Type B pancreatic cell (in vitro differentiated cells): ENCODE data around the gene KIF5A. TPM values are rescaled to one million over a fixed set of nuclear protein-coding genes. Genes with fewer than 3 reads are reported as not detected.
A peak's percentile ranks its signal among the peaks of the same experiment; 100 is the strongest.
"Not testable (repeated sequence)": the region's sequence is repeated elsewhere in the genome, so short reads cannot be mapped to it uniquely, and the experiment has no call there.

Experiments
- DNase-seq: peaks from one replicate; pipeline ENCODE4 v3.0.0; 2021; ENCODE audit warnings: mixed read lengths; ENCODE audit not compliant: unreplicated experiment; ENCODE audit errors: extremely low spot score
- H3K27ac Mint-ChIP-seq: 2 replicates; pipeline ENCODE4 v1.8.0; 2021; ENCODE audit warnings: mild to moderate bottlenecking, mixed read lengths
- H3K27me3 Mint-ChIP-seq: 2 replicates; pipeline ENCODE4 v1.8.0; 2021; ENCODE audit warnings: mixed read lengths
- H3K36me3 Mint-ChIP-seq: 2 replicates; pipeline ENCODE4 v1.8.0; 2021; ENCODE audit warnings: mixed read lengths
- H3K4me1 Mint-ChIP-seq: one replicate; pipeline ENCODE4 v1.8.0; 2021; ENCODE audit warnings: mixed read lengths; ENCODE audit not compliant: unreplicated experiment
- H3K4me3 Mint-ChIP-seq: 2 replicates; pipeline ENCODE4 v1.8.0; 2021; ENCODE audit warnings: mild to moderate bottlenecking, mixed read lengths
- H3K9me3 Mint-ChIP-seq: 2 replicates; pipeline ENCODE4 v1.8.0; 2021; ENCODE audit warnings: mixed read lengths
- total RNA-seq: library from RNA; stranded (reverse); gene quantifications from 2 replicates; pipeline ENCODE4 v1.2.1, GENCODE V29; 2021; ENCODE audit warnings: low replicate concordance
- TF ChIP-seq, protein P1 (sequence below): fragments of 200-600 bp; sonication (generic); conservative IDR thresholded peaks from 2 replicates; pipeline ENCODE4 v1.5.0; 2021; ENCODE audit warnings: antibody characterized with exemption, mild to moderate bottlenecking

The KIF5A gene
- total RNA-seq, 1 donor from 2014 or later = 4.4 TPM

GRCh38 chr12:57586832-57587429, 37.1 kb downstream of the KIF5A start:
- DNase-seq = no peak
- Mint-ChIP-seq H3K9me3 (no peaks in the 10 kb centered on the region), H3K27me3 (peaks cover 26% of the 10 kb centered on the region), H3K27ac (no peak overlapping the region), H3K4me1 (peaks cover 14% of the 10 kb centered on the region), H3K36me3 (no peaks in the 10 kb centered on the region), H3K4me3 (no peak overlapping the region)
- TF ChIP-seq, protein P1, sequence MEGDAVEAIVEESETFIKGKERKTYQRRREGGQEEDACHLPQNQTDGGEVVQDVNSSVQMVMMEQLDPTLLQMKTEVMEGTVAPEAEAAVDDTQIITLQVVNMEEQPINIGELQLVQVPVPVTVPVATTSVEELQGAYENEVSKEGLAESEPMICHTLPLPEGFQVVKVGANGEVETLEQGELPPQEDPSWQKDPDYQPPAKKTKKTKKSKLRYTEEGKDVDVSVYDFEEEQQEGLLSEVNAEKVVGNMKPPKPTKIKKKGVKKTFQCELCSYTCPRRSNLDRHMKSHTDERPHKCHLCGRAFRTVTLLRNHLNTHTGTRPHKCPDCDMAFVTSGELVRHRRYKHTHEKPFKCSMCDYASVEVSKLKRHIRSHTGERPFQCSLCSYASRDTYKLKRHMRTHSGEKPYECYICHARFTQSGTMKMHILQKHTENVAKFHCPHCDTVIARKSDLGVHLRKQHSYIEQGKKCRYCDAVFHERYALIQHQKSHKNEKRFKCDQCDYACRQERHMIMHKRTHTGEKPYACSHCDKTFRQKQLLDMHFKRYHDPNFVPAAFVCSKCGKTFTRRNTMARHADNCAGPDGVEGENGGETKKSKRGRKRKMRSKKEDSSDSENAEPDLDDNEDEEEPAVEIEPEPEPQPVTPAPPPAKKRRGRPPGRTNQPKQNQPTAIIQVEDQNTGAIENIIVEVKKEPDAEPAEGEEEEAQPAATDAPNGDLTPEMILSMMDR = no peak

GRCh38 chr12:57588951-57589610, 39.2 kb downstream of the KIF5A start:
- not testable (repeated sequence) for H3K36me3 Mint-ChIP-seq, DNase-seq, H3K9me3 Mint-ChIP-seq, H3K4me3 Mint-ChIP-seq, H3K27ac Mint-ChIP-seq
- peaks cover 17% of the 10 kb centered on the region for H3K27me3 Mint-ChIP-seq
- H3K4me1 Mint-ChIP-seq = peaks cover 16% of the 10 kb centered on the region

DNA sequence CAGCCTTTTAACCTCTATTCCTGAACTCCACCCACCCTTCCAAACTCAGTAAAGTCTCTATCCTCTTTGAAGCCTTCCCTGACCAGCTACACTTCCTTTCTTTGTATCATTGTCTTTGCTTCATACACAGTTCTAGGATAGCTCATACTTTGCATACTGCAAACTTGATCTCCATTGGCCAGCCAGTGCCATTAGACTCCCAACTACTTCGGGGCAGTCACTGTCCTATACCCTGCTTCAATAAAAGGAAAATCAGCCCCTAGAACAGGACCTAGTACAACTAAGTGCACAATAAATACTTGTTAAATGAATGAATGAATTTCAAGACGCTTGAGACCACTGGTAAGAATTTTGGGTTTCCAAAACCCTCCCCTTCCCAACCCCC, 40.6 kb downstream of the KIF5A start:
- Mint-ChIP-seq H3K27ac (peak overlapping the region; percentile 92), H3K27me3 (peaks cover 5% of the 10 kb centered on the region), H3K36me3 (no peaks in the 10 kb centered on the region), H3K9me3 (no peaks in the 10 kb centered on the region), H3K4me1 (peaks cover 16% of the 10 kb centered on the region), H3K4me3 (peak overlapping the region; percentile 95)
- TF ChIP-seq, protein P1 = no peak
- DNase-seq = no peak

- peak within 1 kb of the TSS; percentile 92 for H3K27ac Mint-ChIP-seq
- H3K27me3 Mint-ChIP-seq = peaks cover 4% of the 10 kb centered on the region
- H3K9me3 Mint-ChIP-seq = no peaks in the 10 kb centered on the region
- DNase-seq = peak; percentile 84
- peak within 1 kb of the TSS; percentile 95 for H3K4me3 Mint-ChIP-seq
- peaks cover 3% of the 10 kb centered on the region for H3K36me3 Mint-ChIP-seq
- TF ChIP-seq, protein P1 = no peak
- H3K4me1 Mint-ChIP-seq = peaks cover 16% of the 10 kb centered on the region
These were observed 41.3 kb downstream of the KIF5A start, which contains the start of gene PIP4K2C for GRCh38 chr12:57590864-57591781. PIP4K2C (plus strand) TSS chr12:57591192; CDS start chr12:57591290, 98 bp downstream.

GRCh38 chr12:57591782-57592325, 42.0 kb downstream of the KIF5A start:
- Mint-ChIP-seq H3K27ac (peak overlapping the region; percentile 92), H3K9me3 (no peaks in the 10 kb centered on the region), H3K4me1 (peaks cover 16% of the 10 kb centered on the region), H3K27me3 (peaks cover 4% of the 10 kb centered on the region), H3K36me3 (peaks cover 3% of the 10 kb centered on the region), H3K4me3 (peak overlapping the region; percentile 95)
- DNase-seq = no peak
- TF ChIP-seq, protein P1 = no peak
